Central memory CD8-positive, alpha-beta T cell (primary cell): ENCODE data around the gene FANCC.

Experiments
- ATAC-seq: fragments of 150-1000 bp; cut with Tn5 transposase; replicated peaks from 2 replicates; pipeline ENCODE4 v1.10.0; 2022; ENCODE audit warnings: mild to moderate bottlenecking, moderate FRiP score, moderate number of reproducible peaks; ENCODE audit not compliant: poor library complexity, severe bottlenecking; ENCODE audit errors: extremely low read depth
- DNase-seq, 2 donors: peaks; one replicate each; pipeline ENCODE4 v3.0.0; 2021; ENCODE audit warnings: low spot score in 2 of 2
- H3K27ac Mint-ChIP-seq: one replicate; pipeline ENCODE4 v1.8.0; 2022; ENCODE audit warnings: low read depth, mild to moderate bottlenecking, moderate library complexity, mixed read lengths
- H3K27me3 Mint-ChIP-seq: one replicate; pipeline ENCODE4 v1.8.0; 2022; ENCODE audit warnings: mixed read lengths
- H3K36me3 Mint-ChIP-seq: one replicate; pipeline ENCODE4 v1.8.0; 2022; ENCODE audit warnings: mild to moderate bottlenecking, moderate library complexity, mixed read lengths; ENCODE audit not compliant: insufficient read depth
- H3K4me1 Mint-ChIP-seq: one replicate; pipeline ENCODE4 v1.8.0; 2022; ENCODE audit warnings: mixed read lengths
- H3K4me3 Mint-ChIP-seq: one replicate; pipeline ENCODE4 v1.8.0; 2022; ENCODE audit warnings: mild to moderate bottlenecking, moderate library complexity, mixed read lengths
- H3K9me3 Mint-ChIP-seq: one replicate; pipeline ENCODE4 v1.8.0; 2022; ENCODE audit warnings: mixed read lengths

Gene FANCC

DNA sequence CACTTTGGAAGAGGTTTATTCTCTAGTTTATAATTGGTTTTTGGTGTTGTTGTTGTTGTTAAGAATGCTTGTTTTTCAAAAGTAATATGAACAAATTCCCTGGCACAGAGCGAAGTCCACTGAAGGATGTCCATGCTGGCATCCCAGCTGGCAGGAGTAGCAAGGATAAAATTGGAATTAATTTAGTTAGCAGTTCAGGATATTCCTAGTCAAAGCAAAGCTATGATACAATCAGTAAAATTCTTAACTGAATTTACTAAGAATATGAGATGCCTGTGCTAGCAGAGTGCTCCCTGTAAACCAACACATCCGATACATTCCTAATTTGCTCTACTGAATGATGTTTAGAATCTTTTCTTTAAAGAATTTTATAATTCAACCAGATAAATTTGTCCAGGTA is 161.4 kb downstream of the FANCC start:
- no peaks in the 10 kb centered on the region for H3K9me3 Mint-ChIP-seq

DNA sequence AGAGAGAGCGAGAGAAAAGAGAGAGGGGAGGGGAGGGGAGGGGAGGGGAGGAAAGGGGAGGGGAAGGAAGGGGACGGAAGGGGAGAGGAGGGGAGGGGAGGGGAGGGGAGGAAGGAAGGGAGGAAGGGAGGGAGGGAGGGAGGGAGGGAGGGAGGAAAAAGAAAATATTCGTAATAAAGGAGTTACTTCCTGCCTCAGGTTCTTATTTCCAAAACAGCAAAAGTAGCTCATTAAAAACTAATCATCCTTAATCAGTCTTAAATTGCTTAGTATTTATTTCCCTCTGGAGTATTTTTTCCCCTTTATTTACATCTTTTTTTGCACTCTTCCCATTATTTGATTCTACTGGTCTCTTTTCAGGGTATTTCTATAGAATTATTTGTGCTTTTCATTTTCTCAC is 162.3 kb downstream of the FANCC start:
- Mint-ChIP-seq H3K4me3 (no peak overlapping the region), H3K36me3 (no peaks in the 10 kb centered on the region), H3K4me1 (no peaks in the 10 kb centered on the region), H3K27me3 (no peaks in the 10 kb centered on the region), H3K27ac (no peak overlapping the region), H3K9me3 (no peaks in the 10 kb centered on the region)
- ATAC-seq (no peak), DNase-seq (no peak)

More for the DNA sequence above, 161.4 kb downstream of the FANCC start:
- no peaks in the 10 kb centered on the region for H3K4me1 Mint-ChIP-seq
- no peak for ATAC-seq
- no peaks in the 10 kb centered on the region for H3K27me3 Mint-ChIP-seq
- no peak overlapping the region for H3K4me3 Mint-ChIP-seq
- H3K36me3 Mint-ChIP-seq = no peaks in the 10 kb centered on the region
- H3K27ac Mint-ChIP-seq = no peak overlapping the region
- DNase-seq = no peak

GRCh38 chr9:95150903-95151302 is 166.6 kb downstream of the FANCC start:
- H3K27me3 Mint-ChIP-seq = no peaks in the 10 kb centered on the region
- H3K4me1 Mint-ChIP-seq = no peaks in the 10 kb centered on the region
- H3K4me3 Mint-ChIP-seq = no peak overlapping the region
- ATAC-seq (no peak), DNase-seq (no peak)
- H3K9me3 Mint-ChIP-seq = no peaks in the 10 kb centered on the region
- H3K27ac Mint-ChIP-seq = peak overlapping the region; percentile 11
- peaks cover 3% of the 10 kb centered on the region for H3K36me3 Mint-ChIP-seq

- Mint-ChIP-seq H3K9me3 (no peaks in the 10 kb centered on the region), H3K27ac (no peak overlapping the region), H3K4me1 (no peaks in the 10 kb centered on the region), H3K4me3 (no peak overlapping the region), H3K36me3 (peaks cover 5% of the 10 kb centered on the region), H3K27me3 (no peaks in the 10 kb centered on the region)
- DNase-seq (no peak), ATAC-seq (no peak)
Measured at GRCh38 chr9:95148208-95148520, 169.3 kb downstream of the FANCC start.

DNA sequence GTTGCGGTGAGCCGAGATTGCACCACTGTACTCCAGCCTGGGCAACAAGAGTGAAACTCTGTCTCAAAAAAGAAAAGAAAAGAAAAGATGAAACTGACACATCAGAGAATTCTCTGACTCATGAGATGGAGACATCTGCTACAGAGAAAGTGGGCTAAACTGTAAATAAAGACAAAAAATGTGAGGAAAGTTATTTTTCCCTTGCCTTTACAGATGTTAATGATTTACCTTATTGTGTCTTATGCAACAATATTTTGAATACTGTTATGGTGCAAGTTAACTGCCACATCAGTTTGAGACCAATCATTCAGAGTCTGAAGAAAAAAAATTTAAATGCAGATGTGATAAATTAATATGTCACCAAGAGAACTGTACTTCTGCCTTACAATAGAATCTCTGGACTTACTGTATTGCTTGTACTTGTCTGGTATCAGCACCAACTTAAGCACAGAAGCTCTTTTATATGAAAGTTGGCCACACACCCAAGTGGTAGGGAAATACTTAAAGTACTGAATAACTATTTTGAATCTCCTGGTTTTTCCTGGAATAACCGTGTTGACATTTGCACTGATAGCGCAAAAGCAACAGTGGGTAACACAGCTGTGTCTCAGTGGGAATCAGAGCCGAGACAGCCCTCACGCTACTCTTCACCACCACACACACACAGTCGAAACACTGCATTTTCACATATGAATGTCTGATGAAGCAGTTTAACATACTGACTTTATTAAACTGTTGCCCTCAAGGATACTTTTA is 169.9 kb downstream of the FANCC start:
- H3K36me3 Mint-ChIP-seq = peaks cover 5% of the 10 kb centered on the region
- no peaks in the 10 kb centered on the region for H3K4me1 Mint-ChIP-seq
- H3K9me3 Mint-ChIP-seq = no peaks in the 10 kb centered on the region
- no peak overlapping the region for H3K4me3 Mint-ChIP-seq
- ATAC-seq (no peak), DNase-seq (no peak)
- no peaks in the 10 kb centered on the region for H3K27me3 Mint-ChIP-seq
- H3K27ac Mint-ChIP-seq = no peak overlapping the region

DNA sequence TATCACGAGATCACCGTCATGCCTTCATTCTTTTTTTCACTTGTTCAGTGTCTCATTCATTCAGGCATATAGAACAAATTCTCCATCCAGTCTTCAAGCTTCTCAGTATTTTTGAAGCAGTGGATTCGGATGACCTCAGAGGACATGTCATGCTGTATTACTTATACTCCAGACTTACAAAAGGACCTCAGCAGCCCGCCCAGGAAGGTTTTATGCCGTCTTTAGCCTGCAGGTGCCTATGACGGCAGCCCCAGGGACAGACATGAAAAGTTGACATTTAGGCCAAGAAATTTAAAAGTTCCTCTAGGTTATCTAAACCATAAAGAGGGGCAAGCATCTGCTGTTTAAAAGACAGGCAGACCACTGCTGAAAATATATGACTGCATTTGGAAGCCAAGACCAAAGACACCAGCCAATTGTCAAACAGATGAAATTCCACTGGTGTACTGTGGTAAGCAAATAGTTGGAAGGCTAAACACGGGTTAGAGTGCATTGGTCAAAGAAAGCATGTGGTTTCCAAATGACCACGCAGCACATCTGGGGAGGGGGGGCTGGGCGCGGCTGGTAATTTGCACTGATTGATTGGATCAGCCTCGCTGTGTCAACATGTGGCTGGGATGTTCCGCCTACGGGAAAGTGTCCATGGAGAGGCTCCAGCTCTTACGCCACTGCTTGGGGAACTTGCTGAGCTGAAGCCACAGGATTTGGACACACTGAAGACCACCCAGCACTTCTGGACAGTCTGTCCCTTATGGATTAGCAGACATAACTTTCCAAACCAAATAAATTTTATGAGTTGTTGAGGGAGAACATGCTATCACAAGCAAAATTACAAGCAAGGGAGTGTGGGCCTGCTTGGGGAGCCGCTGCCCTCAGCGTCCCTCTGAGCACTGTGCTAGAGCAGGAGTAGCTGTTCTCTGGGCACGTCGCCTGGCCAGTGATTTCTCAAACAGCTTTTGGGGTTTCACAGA is 173.6 kb downstream of the FANCC start:
- Mint-ChIP-seq H3K9me3 (no peaks in the 10 kb centered on the region), H3K4me3 (no peak overlapping the region), H3K36me3 (peaks cover 2% of the 10 kb centered on the region), H3K4me1 (no peaks in the 10 kb centered on the region), H3K27ac (no peak overlapping the region), H3K27me3 (no peaks in the 10 kb centered on the region)
- ATAC-seq (no peak), DNase-seq (no peak)

GRCh38 chr9:95142728-95143127 is 174.8 kb downstream of the FANCC start:
- DNase-seq (no peak), ATAC-seq (no peak)
- H3K27ac Mint-ChIP-seq = no peak overlapping the region
- no peaks in the 10 kb centered on the region for H3K27me3 Mint-ChIP-seq
- H3K9me3 Mint-ChIP-seq = no peaks in the 10 kb centered on the region
- no peaks in the 10 kb centered on the region for H3K4me1 Mint-ChIP-seq
- peaks cover 2% of the 10 kb centered on the region for H3K36me3 Mint-ChIP-seq
- H3K4me3 Mint-ChIP-seq = no peak overlapping the region

DNA sequence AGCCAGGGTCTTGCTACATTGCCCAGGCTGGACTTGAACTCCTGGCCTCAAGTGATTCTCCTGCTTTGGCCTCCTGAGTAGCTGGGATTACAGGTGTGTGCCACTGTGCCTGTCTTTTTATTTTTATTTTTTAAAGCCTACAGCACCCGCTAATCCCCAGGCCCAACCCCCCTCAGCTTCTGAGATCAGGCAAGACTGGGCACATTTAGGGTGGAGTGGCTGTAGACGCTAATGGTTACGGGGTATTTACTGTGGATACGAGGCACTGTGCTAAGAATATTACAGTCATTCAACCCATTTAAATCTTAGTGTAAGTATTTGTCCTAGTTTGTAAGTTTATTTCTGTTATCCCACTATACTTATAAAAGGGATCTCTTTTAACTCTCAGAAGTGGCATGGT is 175.2 kb downstream of the FANCC start:
- H3K4me1 Mint-ChIP-seq = no peaks in the 10 kb centered on the region
- H3K9me3 Mint-ChIP-seq = no peaks in the 10 kb centered on the region
- no peak overlapping the region for H3K4me3 Mint-ChIP-seq
- no peak overlapping the region for H3K27ac Mint-ChIP-seq
- no peaks in the 10 kb centered on the region for H3K27me3 Mint-ChIP-seq
- ATAC-seq = no peak
- DNase-seq = no peak
- peaks cover 2% of the 10 kb centered on the region for H3K36me3 Mint-ChIP-seq

DNA sequence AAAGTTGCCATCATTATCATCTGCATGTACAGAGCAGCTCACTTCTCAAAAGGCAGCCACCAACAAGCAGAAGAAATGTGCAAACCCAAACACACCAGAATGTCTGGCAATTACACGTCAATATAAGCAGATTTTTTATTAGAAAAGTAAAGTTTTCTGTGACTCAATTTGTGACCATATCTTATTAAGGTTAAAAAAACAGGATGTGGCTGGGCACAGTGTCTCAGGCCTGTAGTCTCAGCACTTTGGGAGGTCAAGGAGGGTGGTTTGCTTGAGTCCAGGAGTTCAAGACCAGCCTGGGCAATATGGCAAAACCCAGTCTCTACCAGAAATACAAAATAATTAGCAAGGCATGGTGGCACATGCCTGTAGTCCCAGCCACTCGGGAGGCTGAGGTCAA is 176.7 kb downstream of the FANCC start:
- no peak overlapping the region for H3K4me3 Mint-ChIP-seq
- no peak for DNase-seq

GRCh38 chr9:95139126-95139525 is 178.4 kb downstream of the FANCC start:
- no peak overlapping the region for H3K27ac Mint-ChIP-seq
- no peaks in the 10 kb centered on the region for H3K36me3 Mint-ChIP-seq
- H3K4me1 Mint-ChIP-seq = no peaks in the 10 kb centered on the region
- DNase-seq (no peak), ATAC-seq (no peak)
- H3K27me3 Mint-ChIP-seq = no peaks in the 10 kb centered on the region
- H3K9me3 Mint-ChIP-seq = no peaks in the 10 kb centered on the region
- H3K4me3 Mint-ChIP-seq = no peak overlapping the region

More for the DNA sequence above, 176.7 kb downstream of the FANCC start:
- no peak for ATAC-seq
- no peaks in the 10 kb centered on the region for H3K4me1 Mint-ChIP-seq
- H3K27me3 Mint-ChIP-seq = no peaks in the 10 kb centered on the region
- no peak overlapping the region for H3K27ac Mint-ChIP-seq
- no peaks in the 10 kb centered on the region for H3K9me3 Mint-ChIP-seq
- peaks cover 1% of the 10 kb centered on the region for H3K36me3 Mint-ChIP-seq

- Mint-ChIP-seq H3K36me3 (no peaks in the 10 kb centered on the region), H3K27ac (no peak overlapping the region), H3K9me3 (no peaks in the 10 kb centered on the region), H3K4me1 (no peaks in the 10 kb centered on the region), H3K4me3 (no peak overlapping the region), H3K27me3 (no peaks in the 10 kb centered on the region)
- ATAC-seq (no peak), DNase-seq (no peak)
Measured at GRCh38 chr9:95138474-95138873, 179.0 kb downstream of the FANCC start.

DNA sequence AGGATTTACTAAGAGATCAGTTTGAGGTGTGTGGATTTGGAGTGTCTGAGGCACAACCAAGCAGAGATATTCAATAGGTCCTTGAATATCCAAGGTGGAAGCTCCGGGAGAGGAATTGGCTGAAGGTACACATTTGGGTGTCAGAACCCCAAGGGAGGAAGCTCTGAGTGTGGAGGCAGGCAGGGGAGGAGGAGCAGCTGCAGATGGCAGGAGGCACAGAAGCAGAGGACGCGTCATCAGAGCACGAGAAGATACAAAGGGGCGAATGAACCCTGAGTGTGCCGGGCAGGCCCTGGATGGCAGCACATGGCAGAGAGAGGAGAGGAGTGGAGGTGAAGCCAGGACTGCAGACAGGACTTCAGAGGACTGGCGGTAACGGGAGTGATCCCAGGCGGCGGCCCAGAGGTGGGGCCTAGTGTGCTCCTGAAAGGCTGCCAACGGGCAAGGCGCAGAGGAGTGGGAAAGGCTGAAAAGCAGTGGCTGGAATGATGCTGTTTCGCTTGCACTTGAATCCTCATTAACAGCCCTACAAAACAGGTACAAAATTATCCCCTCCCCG is 179.8 kb downstream of the FANCC start:
- ATAC-seq (no peak), DNase-seq (no peak)
- Mint-ChIP-seq H3K9me3 (no peaks in the 10 kb centered on the region), H3K4me1 (no peaks in the 10 kb centered on the region), H3K36me3 (no peaks in the 10 kb centered on the region), H3K4me3 (no peak overlapping the region), H3K27me3 (no peaks in the 10 kb centered on the region), H3K27ac (no peak overlapping the region)

GRCh38 chr9:95135756-95136155 is 181.8 kb downstream of the FANCC start:
- H3K4me3 Mint-ChIP-seq = no peak overlapping the region
- peaks cover 5% of the 10 kb centered on the region for H3K4me1 Mint-ChIP-seq
- H3K27me3 Mint-ChIP-seq = no peaks in the 10 kb centered on the region
- H3K27ac Mint-ChIP-seq = no peak overlapping the region
- no peaks in the 10 kb centered on the region for H3K36me3 Mint-ChIP-seq
- DNase-seq = no peak
- no peaks in the 10 kb centered on the region for H3K9me3 Mint-ChIP-seq
- no peak for ATAC-seq
